Activated naive CD8-positive, alpha-beta T cell (primary cell): ENCODE measurements around the gene ATP5MG.

Source experiments
- H3K27ac Mint-ChIP-seq: one replicate; pipeline ENCODE4 v1.8.0; 2021; ENCODE audit warnings: mixed read lengths
- H3K27me3 Mint-ChIP-seq: one replicate; pipeline ENCODE4 v1.8.0; 2021; ENCODE audit warnings: mixed read lengths
- H3K36me3 Mint-ChIP-seq: one replicate; pipeline ENCODE4 v1.8.0; 2021; ENCODE audit warnings: mixed read lengths
- H3K4me1 Mint-ChIP-seq: one replicate; pipeline ENCODE4 v1.8.0; 2021; ENCODE audit warnings: low read depth, mixed read lengths
- H3K4me3 Mint-ChIP-seq: one replicate; pipeline ENCODE4 v1.8.0; 2021; ENCODE audit warnings: mild to moderate bottlenecking, mixed read lengths
- H3K9me3 Mint-ChIP-seq: one replicate; pipeline ENCODE4 v1.8.0; 2021; ENCODE audit warnings: low read depth, mixed read lengths

ATP5MG gene

DNA sequence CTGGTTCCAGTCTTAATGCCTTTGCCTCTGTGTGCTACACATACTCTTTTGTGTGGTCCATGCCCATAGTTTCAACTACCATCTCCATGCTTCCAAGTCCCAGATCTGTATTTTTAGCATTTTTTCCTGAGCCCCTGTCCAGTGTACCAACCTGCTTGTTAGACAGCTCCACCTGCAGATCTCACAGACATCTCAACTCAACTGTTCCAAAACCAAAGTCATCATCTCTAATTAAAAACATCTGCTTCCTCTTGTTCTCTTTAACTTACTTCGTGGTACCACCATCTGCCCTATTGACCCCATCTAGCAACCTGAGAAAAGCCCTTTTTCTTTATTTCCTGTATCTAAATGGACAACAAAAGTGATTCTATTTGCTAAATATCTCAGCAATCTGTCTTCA lies 26.3 kb downstream of the ATP5MG start:
- H3K4me3 Mint-ChIP-seq = no peak overlapping the region
- no peaks in the 10 kb centered on the region for H3K4me1 Mint-ChIP-seq
- no peaks in the 10 kb centered on the region for H3K27me3 Mint-ChIP-seq
- H3K27ac Mint-ChIP-seq = no peak overlapping the region
- H3K9me3 Mint-ChIP-seq = no peaks in the 10 kb centered on the region
- no peaks in the 10 kb centered on the region for H3K36me3 Mint-ChIP-seq

DNA sequence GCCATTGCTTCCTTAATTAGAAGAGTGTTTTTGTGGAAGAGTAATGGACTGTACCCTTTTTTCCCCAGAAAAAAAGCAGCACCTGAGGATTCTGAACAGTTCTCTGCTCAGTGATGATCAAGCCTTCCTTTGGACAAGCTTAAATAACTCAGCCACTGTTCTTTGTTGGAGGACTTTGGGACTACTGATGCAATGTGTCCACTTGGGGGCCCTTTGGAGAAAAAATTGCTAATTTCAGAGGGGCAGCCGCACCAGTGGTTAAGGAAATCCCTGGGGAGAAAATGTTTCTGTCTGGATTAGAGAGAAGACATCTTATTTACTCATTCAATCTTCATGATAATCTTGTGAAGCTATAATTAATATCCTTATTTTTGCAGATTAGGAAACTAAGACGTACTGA lies 29.6 kb downstream of the ATP5MG start:
- H3K4me1 Mint-ChIP-seq = peaks cover 14% of the 10 kb centered on the region
- no peaks in the 10 kb centered on the region for H3K36me3 Mint-ChIP-seq
- no peaks in the 10 kb centered on the region for H3K27me3 Mint-ChIP-seq
- no peak overlapping the region for H3K27ac Mint-ChIP-seq
- no peaks in the 10 kb centered on the region for H3K9me3 Mint-ChIP-seq
- no peak overlapping the region for H3K4me3 Mint-ChIP-seq

DNA sequence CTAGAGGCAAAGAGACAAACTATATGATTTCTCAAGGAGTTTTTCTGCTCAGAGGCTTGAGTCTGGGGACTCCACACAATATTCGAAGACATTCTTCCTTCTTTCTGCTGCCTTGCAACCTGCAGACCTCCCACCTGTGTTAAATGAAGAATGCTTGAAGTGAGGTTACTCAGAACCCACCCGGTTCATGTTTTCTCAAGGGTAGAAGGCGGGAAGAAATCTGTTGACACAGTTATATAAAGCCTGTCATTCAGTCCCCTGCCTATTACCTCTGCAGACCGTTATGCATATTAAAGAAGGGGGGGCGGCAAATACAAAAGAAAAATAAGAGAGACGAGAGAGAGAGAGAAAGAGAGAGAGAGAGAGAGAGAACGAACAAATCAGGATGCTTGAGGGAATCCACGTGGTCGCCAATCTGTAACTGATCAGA lies 32.7 kb downstream of the ATP5MG start:
- Mint-ChIP-seq H3K27me3 (no peaks in the 10 kb centered on the region), H3K27ac (peak overlapping the region; percentile 90), H3K4me3 (peak overlapping the region; percentile 90), H3K4me1 (peaks cover 18% of the 10 kb centered on the region), H3K36me3 (no peaks in the 10 kb centered on the region), H3K9me3 (no peaks in the 10 kb centered on the region)

DNA sequence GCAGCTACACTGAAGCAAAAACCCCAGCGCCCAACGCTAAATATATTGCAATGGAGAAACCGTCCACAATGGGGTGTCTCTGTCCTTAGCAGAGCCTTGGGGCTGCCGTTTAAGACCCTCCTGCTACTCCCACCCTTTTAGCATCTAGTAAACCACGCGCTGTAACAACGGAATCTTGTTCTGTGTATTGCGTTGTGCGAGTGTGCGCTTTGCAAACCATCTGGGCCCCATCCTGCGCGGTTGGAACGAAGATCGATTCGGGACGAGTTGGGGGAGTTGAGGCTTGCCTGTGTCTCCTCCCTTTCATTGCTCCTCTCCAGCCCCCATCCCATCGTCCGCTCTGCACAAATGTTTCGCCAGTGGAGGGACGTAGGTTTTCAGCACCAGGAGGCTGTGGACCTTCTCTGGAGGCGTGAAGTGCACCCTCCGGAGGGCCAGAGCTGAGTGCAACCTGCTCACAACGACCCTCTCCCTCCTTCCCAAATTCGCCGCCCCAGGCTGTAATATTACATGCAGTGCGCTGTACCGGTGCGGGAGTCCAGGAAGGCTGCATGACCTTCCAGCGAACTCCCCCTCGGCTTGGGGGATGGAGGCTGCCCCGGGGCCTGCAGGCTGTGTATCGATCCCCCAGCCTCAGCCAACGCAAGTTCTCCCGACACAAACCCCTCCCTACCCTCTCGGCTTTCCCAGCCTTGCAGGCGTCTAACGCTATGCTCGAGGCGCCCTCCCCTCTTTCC lies 33.3 kb downstream of the ATP5MG start:
- peak overlapping the region; percentile 90 for H3K4me3 Mint-ChIP-seq
- no peaks in the 10 kb centered on the region for H3K36me3 Mint-ChIP-seq
- H3K4me1 Mint-ChIP-seq = peaks cover 24% of the 10 kb centered on the region
- H3K9me3 Mint-ChIP-seq = no peaks in the 10 kb centered on the region
- H3K27me3 Mint-ChIP-seq = no peaks in the 10 kb centered on the region
- peak overlapping the region; percentile 90 for H3K27ac Mint-ChIP-seq

DNA sequence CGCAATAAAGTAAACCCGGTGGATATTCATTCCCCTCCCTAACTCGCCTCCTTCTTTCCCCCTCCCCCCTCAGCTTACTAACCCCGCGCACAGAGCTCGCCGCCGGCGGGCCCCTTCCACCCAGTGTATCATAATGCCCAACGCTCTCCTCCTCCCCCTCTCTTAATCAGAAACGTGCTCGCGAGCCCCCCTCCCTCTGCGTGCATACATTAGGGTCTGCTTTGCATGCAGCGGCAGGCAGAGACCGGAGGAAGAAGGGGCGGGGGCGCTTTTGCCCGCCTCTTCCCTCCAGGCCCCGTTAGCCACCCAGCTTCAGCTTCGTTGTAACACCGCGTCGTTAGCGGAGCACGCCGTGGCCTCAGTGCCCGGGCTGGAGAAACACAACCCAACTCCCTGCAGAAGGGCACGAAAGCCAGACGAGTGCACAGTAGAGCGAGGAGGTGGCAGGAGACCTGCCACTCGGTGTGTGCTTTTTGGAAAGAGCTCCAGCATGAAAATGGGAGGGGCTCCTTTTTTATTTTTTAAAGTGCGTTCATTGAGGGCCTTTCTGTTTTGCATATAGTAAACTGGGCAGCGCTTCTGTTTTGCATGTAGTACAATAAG lies 34.0 kb downstream of the ATP5MG start:
- H3K27ac Mint-ChIP-seq = peak overlapping the region; percentile 90
- no peaks in the 10 kb centered on the region for H3K9me3 Mint-ChIP-seq
- peak overlapping the region; percentile 90 for H3K4me3 Mint-ChIP-seq
- H3K27me3 Mint-ChIP-seq = no peaks in the 10 kb centered on the region
- H3K4me1 Mint-ChIP-seq = peaks cover 30% of the 10 kb centered on the region
- H3K36me3 Mint-ChIP-seq = no peaks in the 10 kb centered on the region

DNA sequence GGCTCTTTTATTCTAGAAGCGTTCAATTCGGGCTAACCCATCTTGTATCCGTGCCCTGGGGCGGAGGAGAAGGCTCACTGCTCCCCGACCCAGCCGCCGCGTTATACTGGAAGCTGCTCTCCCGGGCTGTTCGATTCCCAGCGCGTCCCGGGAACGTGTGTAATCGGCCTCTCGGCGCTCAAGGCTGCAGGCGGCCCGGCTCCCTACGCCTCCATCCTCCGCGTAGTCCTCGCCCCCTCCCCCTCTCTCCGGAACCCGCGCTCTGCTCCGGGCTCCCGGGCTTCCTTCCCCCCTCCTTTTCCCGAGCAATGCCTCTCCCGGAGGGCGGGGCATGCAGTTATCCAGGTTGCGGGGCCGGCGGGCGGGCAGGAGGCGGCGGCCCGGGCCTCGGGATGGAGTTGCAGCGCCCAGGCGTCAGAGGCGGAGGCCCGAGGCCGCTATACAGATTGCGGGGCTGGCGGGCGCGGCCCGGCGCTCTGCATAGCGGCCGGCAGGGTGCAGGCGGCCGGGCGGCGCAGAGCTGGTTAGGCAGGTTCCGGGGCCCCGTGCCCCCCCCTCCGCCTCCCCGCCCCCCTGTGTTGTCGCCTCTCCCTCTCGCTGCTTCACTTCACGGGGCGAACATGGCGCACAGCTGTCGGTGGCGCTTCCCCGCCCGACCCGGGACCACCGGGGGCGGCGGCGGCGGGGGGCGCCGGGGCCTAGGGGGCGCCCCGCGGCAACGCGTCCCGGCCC lies 34.7 kb downstream of the ATP5MG start, which contains the start of gene KMT2A:
KMT2A (plus strand) TSS at position 600 of the 732 bp plus-strand sequence; CDS start at position 621, 21 bp downstream.
- peaks cover 37% of the 10 kb centered on the region for H3K4me1 Mint-ChIP-seq
- no peaks in the 10 kb centered on the region for H3K36me3 Mint-ChIP-seq
- H3K4me3 Mint-ChIP-seq = peak within 1 kb of the TSS; percentile 94
- H3K27ac Mint-ChIP-seq = peak within 1 kb of the TSS; percentile 95
- H3K9me3 Mint-ChIP-seq = no peaks in the 10 kb centered on the region
- H3K27me3 Mint-ChIP-seq = no peaks in the 10 kb centered on the region

DNA sequence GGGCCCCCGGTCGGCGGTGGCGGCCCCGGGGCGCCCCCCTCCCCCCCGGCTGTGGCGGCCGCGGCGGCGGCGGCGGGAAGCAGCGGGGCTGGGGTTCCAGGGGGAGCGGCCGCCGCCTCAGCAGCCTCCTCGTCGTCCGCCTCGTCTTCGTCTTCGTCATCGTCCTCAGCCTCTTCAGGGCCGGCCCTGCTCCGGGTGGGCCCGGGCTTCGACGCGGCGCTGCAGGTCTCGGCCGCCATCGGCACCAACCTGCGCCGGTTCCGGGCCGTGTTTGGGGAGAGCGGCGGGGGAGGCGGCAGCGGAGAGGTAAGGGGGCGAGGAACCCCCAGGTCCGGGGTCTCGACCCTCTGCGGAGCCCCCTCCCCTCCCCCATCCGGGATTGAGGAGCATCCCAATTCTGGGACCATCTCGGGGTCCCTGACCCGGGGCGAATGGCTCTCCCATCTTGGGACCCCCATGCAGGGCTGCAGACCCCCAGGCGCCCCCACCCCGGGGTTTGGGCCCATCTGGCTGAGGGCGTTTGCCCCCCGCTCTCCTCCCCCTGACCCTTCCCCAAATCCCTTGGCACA lies 35.3 kb downstream of the ATP5MG start:
- Mint-ChIP-seq H3K4me1 (peaks cover 44% of the 10 kb centered on the region), H3K9me3 (no peaks in the 10 kb centered on the region), H3K27me3 (no peaks in the 10 kb centered on the region), H3K36me3 (no peaks in the 10 kb centered on the region), H3K4me3 (peak overlapping the region; percentile 94), H3K27ac (peak overlapping the region; percentile 95)

DNA sequence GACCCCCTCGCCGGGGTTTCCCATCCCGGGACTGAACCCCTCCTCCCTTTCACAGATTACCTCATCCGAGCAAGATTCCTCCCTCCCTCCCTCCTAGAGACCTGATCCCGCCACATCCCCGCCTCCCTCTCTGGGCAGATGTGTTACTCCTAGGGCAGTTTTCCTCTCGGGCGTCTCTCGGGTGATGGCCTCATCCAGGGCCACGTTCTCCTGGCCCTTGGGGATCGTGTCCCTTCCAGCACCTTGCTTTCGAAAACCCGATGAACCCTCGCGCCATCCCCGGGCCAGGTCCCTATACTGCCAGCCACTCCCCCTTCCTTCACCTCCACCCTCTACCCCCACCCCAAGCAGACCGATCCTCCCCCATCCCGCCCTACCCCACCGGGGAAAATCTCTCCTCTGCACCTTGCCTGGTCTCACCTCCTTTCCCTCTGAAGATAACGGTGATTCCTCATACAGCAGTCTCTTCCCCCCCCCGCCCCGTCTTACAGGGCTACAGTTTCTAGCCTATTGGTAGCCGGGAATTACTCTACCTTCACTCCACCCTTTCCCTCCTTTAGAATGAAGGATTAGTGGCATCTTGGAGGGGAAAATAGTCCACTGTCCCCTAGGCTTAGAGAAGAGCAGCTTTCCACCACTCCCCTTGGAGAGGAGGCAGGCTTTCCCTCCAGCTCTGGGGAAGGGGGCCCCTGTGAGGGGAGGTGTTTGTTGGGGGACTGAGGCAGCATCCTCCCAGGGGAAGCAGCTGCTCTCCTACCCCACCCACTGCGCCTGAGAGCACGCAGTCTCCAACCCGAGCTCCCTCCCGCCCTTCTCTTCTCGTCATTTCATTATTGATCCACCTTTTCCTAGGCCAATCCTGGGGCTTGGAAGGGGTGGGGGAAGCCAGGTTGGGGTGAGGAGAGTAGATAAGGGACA lies 36.1 kb downstream of the ATP5MG start:
- peaks cover 51% of the 10 kb centered on the region for H3K4me1 Mint-ChIP-seq
- no peaks in the 10 kb centered on the region for H3K9me3 Mint-ChIP-seq
- peak overlapping the region; percentile 95 for H3K27ac Mint-ChIP-seq
- H3K36me3 Mint-ChIP-seq = no peaks in the 10 kb centered on the region
- H3K27me3 Mint-ChIP-seq = no peaks in the 10 kb centered on the region
- H3K4me3 Mint-ChIP-seq = peak overlapping the region; percentile 94

DNA sequence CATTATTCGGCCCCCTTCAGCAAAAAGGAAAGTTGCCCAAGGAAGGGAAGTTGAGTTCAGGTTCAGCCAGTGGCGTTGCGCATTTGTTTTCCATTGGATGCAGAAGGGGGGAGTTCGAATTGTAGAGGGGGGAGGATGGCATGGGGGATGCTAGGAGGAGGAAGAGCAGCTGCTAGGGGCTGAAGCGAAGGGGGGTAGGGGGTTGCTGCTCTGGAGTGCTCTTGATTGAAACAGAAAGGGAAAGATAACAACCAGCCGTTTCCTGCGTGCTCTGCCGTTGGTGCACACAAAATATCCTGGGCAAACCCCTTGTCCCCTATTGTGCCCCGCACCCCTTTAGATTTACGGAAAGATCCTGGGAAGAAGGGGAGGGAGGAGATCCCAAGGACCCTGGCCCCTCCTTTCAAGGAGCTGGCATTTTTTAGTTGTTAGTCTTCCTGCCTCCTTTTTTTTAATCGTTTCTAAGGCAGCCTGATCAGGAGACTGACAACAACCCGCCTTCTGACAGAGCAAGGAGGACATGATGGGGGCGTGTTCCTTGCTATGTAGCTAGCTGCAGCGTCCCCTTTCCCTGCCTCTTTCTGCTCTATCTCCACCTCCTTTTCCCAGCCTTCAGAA lies 37.0 kb downstream of the ATP5MG start:
- Mint-ChIP-seq H3K4me1 (peaks cover 61% of the 10 kb centered on the region), H3K9me3 (no peaks in the 10 kb centered on the region), H3K36me3 (no peaks in the 10 kb centered on the region), H3K27ac (peak overlapping the region; percentile 95), H3K27me3 (no peaks in the 10 kb centered on the region), H3K4me3 (peak overlapping the region; percentile 94)

DNA sequence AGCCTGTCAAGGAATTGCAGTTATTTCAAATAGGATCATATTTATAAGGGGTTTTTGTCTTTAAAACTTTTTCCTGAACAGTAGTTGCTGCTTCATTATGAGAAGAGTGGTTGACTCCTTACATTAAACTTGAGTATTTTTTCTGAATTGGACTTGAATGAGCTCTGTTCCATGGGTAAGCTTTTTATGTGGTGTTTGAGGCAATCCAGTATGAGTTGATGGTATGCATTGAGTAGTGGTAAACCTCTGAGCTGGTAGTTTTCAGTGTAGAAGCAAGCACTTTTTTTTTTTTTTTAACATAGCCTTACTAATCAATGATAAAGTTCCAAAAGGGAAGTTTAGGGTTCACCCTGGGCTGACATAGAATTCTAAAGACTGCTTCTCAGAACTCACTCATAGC lies 38.2 kb downstream of the ATP5MG start:
- H3K4me3 Mint-ChIP-seq = peak overlapping the region; percentile 94
- H3K9me3 Mint-ChIP-seq = no peaks in the 10 kb centered on the region
- H3K36me3 Mint-ChIP-seq = no peaks in the 10 kb centered on the region
- no peaks in the 10 kb centered on the region for H3K27me3 Mint-ChIP-seq
- H3K4me1 Mint-ChIP-seq = peaks cover 64% of the 10 kb centered on the region
- H3K27ac Mint-ChIP-seq = peak overlapping the region; percentile 95

DNA sequence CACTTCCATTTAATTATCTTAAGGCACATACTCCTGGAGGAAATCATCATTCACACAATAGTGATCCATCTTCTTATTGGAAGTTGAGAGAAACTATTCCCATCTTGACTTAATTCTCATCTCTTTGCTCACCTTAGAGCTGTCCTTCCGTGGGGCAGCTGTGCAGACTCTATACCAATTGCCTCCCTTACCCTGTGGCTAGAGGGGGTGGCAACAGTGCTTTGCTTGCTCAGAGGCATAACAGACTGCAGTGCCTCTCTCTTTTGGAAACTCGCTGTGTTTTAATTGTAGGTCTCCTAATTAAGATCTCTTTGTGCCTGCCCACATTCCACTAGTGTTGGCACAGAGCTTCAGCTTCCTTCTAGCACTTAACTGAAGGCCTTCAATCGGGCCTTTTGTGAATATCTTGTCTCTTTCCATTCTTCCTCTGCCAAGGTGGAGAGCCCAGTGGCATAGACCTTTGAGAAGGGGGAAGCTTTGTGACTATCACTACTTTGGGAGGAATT lies 40.4 kb downstream of the ATP5MG start:
- peak overlapping the region; percentile 49 for H3K4me3 Mint-ChIP-seq
- H3K4me1 Mint-ChIP-seq = peaks cover 79% of the 10 kb centered on the region
- H3K27me3 Mint-ChIP-seq = no peaks in the 10 kb centered on the region
- H3K9me3 Mint-ChIP-seq = no peaks in the 10 kb centered on the region
- peak overlapping the region; percentile 84 for H3K27ac Mint-ChIP-seq
- no peaks in the 10 kb centered on the region for H3K36me3 Mint-ChIP-seq

DNA sequence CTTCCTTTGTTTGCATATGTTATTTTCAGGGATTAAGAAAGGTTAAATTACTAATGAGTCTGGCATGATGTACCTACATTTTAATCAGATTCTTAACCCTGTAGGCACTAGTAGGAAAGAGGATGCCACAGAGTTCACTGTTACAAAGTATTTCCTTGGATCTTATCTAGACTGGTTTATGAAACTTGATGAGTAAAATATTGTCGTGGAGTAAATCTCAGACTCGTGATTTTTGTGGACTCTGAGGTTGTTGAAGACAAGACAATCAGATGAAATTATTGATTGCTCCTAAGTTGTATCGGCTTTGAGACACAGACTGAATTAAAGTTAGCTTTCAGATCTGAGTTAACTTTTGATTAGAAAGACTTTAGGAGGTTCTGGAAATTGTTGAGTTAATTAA lies 40.9 kb downstream of the ATP5MG start:
- peak overlapping the region; percentile 49 for H3K4me3 Mint-ChIP-seq

DNA sequence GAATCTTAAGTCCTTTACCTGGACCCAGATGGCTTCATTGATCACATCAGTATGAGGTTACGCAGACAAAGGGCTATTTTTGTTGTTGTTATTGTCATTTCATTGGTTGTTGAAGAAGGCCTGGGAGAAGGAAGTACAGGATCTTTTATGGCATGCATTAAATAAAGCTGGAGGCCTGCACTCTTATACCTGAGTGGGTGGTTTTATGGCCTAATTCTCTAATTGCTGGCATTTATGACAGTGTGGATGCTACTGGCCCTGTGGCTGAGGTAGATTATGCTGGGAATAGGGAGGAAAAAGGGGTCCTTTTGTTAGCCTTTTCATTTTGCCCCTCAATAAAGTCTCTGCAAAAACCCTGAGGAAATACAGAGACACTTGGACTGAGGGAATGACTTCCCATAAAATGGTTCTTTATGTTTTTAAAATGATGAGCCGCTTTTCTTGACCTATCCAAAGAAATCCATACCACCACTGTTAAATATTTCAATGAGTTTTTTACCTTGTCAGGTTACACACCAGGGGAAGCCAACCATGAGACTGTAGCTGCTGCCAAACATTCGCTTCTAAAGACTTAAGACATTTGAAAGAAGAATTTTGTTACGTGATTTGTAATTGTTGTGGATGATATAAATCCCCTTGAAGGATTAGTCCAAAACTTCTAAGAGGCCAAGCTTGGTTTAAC lies 41.6 kb downstream of the ATP5MG start:
- H3K27ac Mint-ChIP-seq = peak overlapping the region; percentile 84
- peaks cover 3% of the 10 kb centered on the region for H3K36me3 Mint-ChIP-seq
- H3K27me3 Mint-ChIP-seq = no peaks in the 10 kb centered on the region
- no peaks in the 10 kb centered on the region for H3K9me3 Mint-ChIP-seq
- H3K4me1 Mint-ChIP-seq = peaks cover 90% of the 10 kb centered on the region
- peak overlapping the region; percentile 49 for H3K4me3 Mint-ChIP-seq

More for the DNA sequence above, 40.9 kb downstream of the ATP5MG start:
- peak overlapping the region; percentile 84 for H3K27ac Mint-ChIP-seq
- peaks cover 83% of the 10 kb centered on the region for H3K4me1 Mint-ChIP-seq
- H3K9me3 Mint-ChIP-seq = no peaks in the 10 kb centered on the region
- no peaks in the 10 kb centered on the region for H3K36me3 Mint-ChIP-seq
- no peaks in the 10 kb centered on the region for H3K27me3 Mint-ChIP-seq
